Adipocyte (in vitro differentiated cells): ENCODE data around the gene SAAL1.
A peak's percentile ranks its signal among the peaks of the same experiment; 100 is the strongest.
"Not testable (repeated sequence)": the region's sequence is repeated elsewhere in the genome, so short reads cannot be mapped to it uniquely, and the experiment has no call there.

Experiments
- DNase-seq: peaks from one replicate; pipeline ENCODE4 v3.0.0-alpha.2; 2015; ENCODE audit warnings: low read depth
- H3K27me3 ChIP-seq: replicated peaks from 2 replicates; pipeline ENCODE4 v1.7.0; 2013; ENCODE audit warnings: mild to moderate bottlenecking, low read length, moderate library complexity; ENCODE audit not compliant: control insufficient read depth, insufficient read depth
- H3K36me3 ChIP-seq: 2 replicates; pipeline ENCODE4 v1.7.0; 2013; ENCODE audit warnings: low read length, mild to moderate bottlenecking, moderate library complexity; ENCODE audit not compliant: control insufficient read depth, insufficient read depth, severe bottlenecking
- H3K4me1 ChIP-seq: 2 replicates; pipeline ENCODE4 v1.7.0; 2013; ENCODE audit warnings: mild to moderate bottlenecking, low read length, moderate library complexity; ENCODE audit not compliant: control insufficient read depth, insufficient read depth
- H3K4me3 ChIP-seq: 2 replicates; pipeline ENCODE4 v1.7.0; 2013; ENCODE audit warnings: mild to moderate bottlenecking, low read length, moderate library complexity
- H3K9ac ChIP-seq: 2 replicates; pipeline ENCODE4 v1.7.0; 2013; ENCODE audit warnings: mild to moderate bottlenecking, low read length, moderate library complexity
- H3K9me3 ChIP-seq: 2 replicates; pipeline ENCODE4 v1.7.0; 2013; ENCODE audit warnings: mild to moderate bottlenecking, low read length, moderate library complexity; ENCODE audit not compliant: control insufficient read depth

The SAAL1 gene, protein sequence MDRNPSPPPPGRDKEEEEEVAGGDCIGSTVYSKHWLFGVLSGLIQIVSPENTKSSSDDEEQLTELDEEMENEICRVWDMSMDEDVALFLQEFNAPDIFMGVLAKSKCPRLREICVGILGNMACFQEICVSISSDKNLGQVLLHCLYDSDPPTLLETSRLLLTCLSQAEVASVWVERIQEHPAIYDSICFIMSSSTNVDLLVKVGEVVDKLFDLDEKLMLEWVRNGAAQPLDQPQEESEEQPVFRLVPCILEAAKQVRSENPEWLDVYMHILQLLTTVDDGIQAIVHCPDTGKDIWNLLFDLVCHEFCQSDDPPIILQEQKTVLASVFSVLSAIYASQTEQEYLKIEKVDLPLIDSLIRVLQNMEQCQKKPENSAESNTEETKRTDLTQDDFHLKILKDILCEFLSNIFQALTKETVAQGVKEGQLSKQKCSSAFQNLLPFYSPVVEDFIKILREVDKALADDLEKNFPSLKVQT

DNA sequence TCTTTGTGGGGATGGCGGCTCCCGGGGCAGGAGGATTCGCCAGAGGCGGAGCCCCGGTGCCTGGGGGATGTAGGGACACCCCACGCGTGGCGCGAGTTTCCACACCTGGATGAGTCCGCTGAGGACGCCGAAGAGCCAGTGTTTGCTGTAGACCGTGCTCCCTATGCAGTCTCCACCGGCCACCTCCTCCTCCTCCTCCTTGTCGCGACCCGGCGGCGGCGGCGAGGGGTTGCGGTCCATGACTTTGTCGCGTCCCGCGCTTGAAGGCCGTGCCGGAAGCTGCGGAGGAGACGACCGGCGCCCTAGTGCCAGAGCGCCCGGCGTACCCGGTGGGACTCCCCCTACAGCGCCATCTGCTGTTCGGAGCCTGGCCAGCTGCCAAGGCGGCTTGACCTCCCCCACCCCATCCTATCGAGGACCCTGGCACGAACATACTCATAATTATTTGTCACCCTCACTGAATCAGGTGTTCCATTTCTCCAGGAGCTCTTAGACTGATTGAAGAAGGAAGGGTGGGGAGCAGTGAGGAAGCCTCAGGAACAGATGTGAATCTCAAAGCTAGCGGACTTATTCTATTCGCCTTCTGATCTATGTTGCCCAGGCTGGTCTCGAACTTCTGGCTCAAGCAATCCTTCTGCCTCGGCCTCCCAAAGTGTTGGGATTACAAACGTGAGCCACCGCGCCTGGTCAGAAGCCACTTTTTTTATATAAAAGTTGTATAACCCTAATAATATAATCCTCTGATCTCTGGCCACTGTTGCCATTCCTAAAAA, at the start of gene SAAL1:
Gene SAAL1, minus strand, starts transcription at position 281 of the 773 bp plus-strand sequence. Its CDS starts 41 bp downstream, at position 240.
- peak within 1 kb of the TSS; percentile 98 for H3K4me3 ChIP-seq
- H3K27me3 ChIP-seq = peaks cover 13% of the 10 kb centered on the region
- peak within 1 kb of the TSS; percentile 93 for H3K9ac ChIP-seq
- no peaks in the 10 kb centered on the region for H3K4me1 ChIP-seq
- H3K36me3 ChIP-seq = peaks cover 17% of the 10 kb centered on the region
- peak; percentile 93 for DNase-seq
- no peaks in the 10 kb centered on the region for H3K9me3 ChIP-seq

DNA sequence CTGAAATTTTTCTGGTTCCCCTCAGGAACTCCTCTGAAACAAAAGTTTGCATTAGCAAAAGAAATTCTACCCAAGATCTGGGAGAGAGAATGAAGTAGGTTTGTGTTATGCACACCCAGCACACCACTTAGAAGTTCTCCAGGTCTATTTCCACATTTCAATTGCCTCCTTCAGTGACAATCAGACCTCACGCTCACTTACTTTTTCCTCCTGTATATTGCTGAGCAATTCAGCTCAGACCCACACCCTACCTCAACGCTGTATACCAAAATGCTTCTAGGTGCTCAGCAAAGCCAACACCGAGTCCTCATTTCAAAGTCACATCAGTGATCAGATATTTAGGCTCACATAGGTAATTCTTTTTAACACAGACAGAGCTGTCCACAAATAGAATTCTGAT, 45.7 kb upstream of the SAAL1 start:
- Histone ChIP-seq H3K36me3 (no peaks in the 10 kb centered on the region), H3K27me3 (peaks cover 41% of the 10 kb centered on the region), H3K9ac (no peak overlapping the region), H3K4me3 (no peak overlapping the region), H3K4me1 (no peaks in the 10 kb centered on the region), H3K9me3 (peaks cover 4% of the 10 kb centered on the region)
- DNase-seq = no peak

DNA sequence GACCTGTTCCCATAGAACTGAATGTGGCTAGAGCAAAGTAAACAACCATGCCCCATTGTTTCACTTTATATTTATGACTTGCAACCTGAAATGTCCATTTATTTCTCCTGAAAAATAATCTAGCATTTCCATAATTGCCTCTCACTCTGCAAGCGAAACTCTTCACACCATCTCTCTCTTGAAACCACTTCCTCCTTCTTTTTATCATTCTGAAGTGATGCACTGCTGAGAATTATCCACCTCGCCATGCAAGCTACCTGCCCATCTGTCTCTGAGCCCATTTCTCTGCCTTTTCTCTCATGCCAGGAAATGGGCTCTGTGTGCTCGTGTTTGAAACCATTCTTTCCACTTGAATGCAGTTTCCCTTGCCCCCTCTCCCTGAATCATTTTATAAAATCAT, 40.0 kb upstream of the SAAL1 start:
- DNase-seq = no peak
- H3K9ac ChIP-seq = no peak overlapping the region
- H3K9me3 ChIP-seq = no peaks in the 10 kb centered on the region
- H3K4me3 ChIP-seq = no peak overlapping the region
- no peaks in the 10 kb centered on the region for H3K4me1 ChIP-seq
- H3K27me3 ChIP-seq = peaks cover 24% of the 10 kb centered on the region
- no peaks in the 10 kb centered on the region for H3K36me3 ChIP-seq

DNA sequence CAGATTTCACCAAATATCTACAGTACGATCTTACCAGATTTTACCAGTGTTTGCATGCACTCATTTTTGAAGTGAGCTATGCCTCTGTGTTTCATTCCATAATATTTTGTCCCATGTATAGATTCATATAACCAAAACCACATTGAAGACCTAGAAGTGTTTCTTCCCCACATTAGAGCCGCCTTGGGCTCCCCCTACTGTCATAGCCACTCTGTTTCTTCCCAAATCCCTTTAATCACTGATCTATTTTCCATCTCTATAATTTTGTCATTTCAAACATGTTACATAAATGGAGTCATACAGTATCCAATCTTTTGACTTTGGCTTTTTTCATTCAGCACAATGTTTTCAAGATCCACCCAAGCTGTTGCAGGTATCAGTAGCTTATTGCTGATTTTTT, 39.1 kb upstream of the SAAL1 start:
- Histone ChIP-seq H3K4me3 (no peak overlapping the region), H3K27me3 (peaks cover 25% of the 10 kb centered on the region), H3K9me3 (no peaks in the 10 kb centered on the region), H3K9ac (no peak overlapping the region), H3K4me1 (no peaks in the 10 kb centered on the region), H3K36me3 (no peaks in the 10 kb centered on the region)
- peak; percentile 22 for DNase-seq

DNA sequence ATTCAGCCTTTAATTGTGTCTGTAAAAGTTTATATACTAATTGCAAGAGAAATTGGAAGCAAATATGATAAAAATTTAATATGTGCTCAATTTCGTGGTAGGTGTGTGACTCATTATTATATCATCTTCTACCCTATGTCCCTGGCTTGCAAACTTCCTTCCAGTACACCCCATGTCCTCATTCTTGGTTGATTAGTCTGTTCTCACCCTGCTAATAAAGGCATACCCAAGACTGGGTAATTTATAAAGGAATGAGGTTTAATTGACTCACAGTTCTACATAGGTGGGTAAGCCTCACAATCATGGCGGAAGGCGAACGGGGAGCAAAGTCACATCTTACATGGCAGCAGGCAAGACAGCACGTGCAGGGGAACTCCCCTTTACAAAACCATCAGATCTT, 38.4 kb upstream of the SAAL1 start:
- no peaks in the 10 kb centered on the region for H3K36me3 ChIP-seq

DNA sequence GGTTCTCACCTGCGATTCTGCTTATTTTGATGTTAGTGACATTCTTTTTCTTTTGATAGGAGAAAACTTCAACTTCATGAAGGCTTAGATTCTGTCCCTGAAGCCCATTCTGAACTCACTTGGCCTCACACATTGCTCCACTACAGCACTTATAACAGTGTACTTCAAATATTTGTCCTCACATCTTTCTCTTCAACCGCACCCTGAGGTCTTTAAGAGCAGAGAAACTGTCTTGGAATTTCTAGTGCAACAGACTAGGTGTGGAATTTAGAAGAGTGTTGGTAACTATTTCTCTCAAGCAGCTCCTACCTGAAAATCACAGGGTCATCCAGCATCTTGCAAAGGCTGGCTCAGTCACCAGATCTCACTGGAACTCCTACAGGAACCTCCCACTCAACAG, 34.3 kb upstream of the SAAL1 start:
- no peak overlapping the region for H3K4me3 ChIP-seq
- H3K27me3 ChIP-seq = peaks cover 21% of the 10 kb centered on the region
- H3K9ac ChIP-seq = no peak overlapping the region
- no peaks in the 10 kb centered on the region for H3K9me3 ChIP-seq
- DNase-seq = no peak
- H3K36me3 ChIP-seq = no peaks in the 10 kb centered on the region
- H3K4me1 ChIP-seq = no peaks in the 10 kb centered on the region

More for the DNA sequence above, 38.4 kb upstream of the SAAL1 start:
- H3K4me3 ChIP-seq = no peak overlapping the region
- no peaks in the 10 kb centered on the region for H3K9me3 ChIP-seq
- H3K4me1 ChIP-seq = no peaks in the 10 kb centered on the region
- H3K9ac ChIP-seq = no peak overlapping the region
- no peak for DNase-seq
- H3K27me3 ChIP-seq = peaks cover 26% of the 10 kb centered on the region

DNA sequence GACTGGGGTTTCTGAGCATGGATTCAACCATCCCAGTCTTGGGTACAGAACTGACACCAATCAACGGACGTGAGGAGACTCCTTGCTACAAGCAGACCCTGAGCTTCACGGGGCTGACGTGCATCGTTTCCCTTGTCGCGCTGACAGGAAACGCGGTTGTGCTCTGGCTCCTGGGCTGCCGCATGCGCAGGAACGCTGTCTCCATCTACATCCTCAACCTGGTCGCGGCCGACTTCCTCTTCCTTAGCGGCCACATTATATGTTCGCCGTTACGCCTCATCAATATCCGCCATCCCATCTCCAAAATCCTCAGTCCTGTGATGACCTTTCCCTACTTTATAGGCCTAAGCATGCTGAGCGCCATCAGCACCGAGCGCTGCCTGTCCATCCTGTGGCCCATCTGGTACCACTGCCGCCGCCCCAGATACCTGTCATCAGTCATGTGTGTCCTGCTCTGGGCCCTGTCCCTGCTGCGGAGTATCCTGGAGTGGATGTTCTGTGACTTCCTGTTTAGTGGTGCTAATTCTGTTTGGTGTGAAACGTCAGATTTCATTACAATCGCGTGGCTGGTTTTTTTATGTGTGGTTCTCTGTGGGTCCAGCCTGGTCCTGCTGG, 31.4 kb upstream of the SAAL1 start:
- no peak overlapping the region for H3K9ac ChIP-seq
- H3K27me3 ChIP-seq = peaks cover 44% of the 10 kb centered on the region
- no peak for DNase-seq
- no peak overlapping the region for H3K4me3 ChIP-seq
- H3K36me3 ChIP-seq = no peaks in the 10 kb centered on the region
- no peaks in the 10 kb centered on the region for H3K9me3 ChIP-seq
- no peaks in the 10 kb centered on the region for H3K4me1 ChIP-seq

DNA sequence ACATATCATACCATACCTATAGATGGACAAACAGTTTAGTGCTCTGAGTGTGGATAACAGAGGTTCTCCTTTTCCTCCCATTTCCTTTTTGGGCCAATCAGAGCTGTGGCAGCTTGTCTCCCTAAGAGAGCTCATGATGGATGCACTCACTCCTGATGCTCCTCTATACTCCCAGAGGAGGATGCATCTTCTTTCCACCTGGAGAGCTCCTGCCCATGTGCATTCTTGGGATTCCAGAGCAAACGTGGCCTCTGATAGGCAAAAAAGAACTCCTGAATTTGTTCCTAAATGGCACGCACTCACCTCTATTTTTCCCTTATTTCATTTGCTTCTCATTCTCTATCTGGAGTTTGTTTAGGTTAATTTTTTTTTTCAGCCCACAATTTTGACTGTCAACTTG, 29.4 kb upstream of the SAAL1 start:
- Histone ChIP-seq H3K4me3 (no peak overlapping the region), H3K4me1 (no peaks in the 10 kb centered on the region), H3K9ac (no peak overlapping the region), H3K36me3 (no peaks in the 10 kb centered on the region), H3K27me3 (peaks cover 39% of the 10 kb centered on the region), H3K9me3 (peaks cover 4% of the 10 kb centered on the region)
- DNase-seq = no peak

DNA sequence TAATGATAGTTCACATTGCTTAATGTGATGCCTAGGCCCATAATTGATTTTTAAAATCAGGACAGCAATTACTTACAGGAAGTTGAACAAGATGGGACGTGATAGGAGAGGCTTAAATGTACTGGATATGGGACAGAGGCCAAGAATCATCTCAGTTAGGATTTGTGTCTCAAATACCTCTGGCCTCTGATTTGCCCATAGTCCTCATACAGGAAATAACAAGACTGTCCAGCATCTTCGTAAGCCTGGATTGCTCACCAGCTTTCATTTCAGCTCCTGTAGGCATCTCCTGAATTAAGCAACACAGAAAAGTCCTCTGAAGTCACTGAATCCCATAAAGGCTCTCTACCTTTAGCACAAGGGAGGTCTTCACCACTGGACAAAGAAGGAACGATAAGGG, 26.5 kb upstream of the SAAL1 start, which contains the start of gene MRGPRX3:
Gene MRGPRX3, plus strand, starts transcription at position 231 of the 400 bp plus-strand sequence. CDS start 4,632 bp downstream, outside the sequence.
- H3K4me3 ChIP-seq = no peak within 1 kb of the TSS

DNA sequence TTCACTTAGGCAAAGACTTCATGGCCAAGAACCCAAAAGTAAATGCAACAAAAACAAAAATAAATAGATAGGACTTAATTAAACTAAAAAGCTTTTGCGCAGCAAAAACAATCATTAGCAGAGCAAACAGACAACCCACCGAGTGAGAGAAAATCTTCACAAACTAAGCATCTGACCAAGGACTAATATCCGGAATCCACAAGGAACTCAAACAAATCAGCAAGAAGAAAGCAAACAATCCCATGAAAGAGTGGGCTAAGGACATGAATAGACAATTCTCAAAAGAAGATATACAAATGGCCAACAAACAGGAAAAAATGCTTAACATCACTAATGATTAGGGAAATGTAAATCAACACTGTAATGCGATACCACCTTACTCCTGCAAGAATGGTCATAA, 25.2 kb upstream of the SAAL1 start:
- not testable (repeated sequence) for H3K36me3 ChIP-seq, H3K4me1 ChIP-seq, H3K9ac ChIP-seq, H3K4me3 ChIP-seq, H3K9me3 ChIP-seq, DNase-seq
- H3K27me3 ChIP-seq = peaks cover 29% of the 10 kb centered on the region

More for the DNA sequence above, 26.5 kb upstream of the SAAL1 start, which contains the start of gene MRGPRX3:
- Histone ChIP-seq H3K4me1 (no peaks in the 10 kb centered on the region), H3K36me3 (no peaks in the 10 kb centered on the region), H3K9ac (no peak within 1 kb of the TSS), H3K9me3 (peaks cover 4% of the 10 kb centered on the region), H3K27me3 (peaks cover 32% of the 10 kb centered on the region)
- DNase-seq = no peak

DNA sequence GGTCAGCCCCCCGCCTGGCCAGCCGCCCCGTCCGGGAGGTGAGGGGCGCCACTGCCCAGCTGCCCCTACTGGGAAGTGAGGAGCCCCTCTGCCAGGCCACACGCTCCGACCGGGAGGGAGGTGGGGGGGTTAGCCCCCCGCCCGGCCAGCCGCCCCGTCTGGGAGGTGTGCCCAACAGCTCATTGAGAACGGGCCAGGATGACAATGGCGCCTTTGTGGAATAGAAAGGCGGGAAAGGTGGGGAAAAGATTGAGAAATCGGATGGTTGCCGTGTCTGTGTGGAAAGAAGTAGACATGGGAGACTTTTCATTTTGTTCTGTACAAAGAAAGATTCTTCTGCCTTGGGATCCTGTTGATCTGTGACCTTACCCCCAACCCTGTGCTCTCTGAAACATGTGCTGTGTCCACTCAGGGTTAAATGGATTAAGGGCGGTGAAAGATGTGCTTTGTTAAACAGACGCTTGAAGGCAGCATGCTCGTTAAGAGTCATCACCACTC, 15.5 kb upstream of the SAAL1 start:
- H3K4me3 ChIP-seq, DNase-seq: not testable (repeated sequence)

More for the DNA sequence above, 15.5 kb upstream of the SAAL1 start:
- not testable (repeated sequence) for H3K4me1 ChIP-seq, H3K36me3 ChIP-seq, H3K9ac ChIP-seq, H3K9me3 ChIP-seq
- H3K27me3 ChIP-seq = peaks cover 12% of the 10 kb centered on the region
